GM19455 (cell line): ENCODE measurements around the gene ZC3H6.
"Not testable (repeated sequence)": the region's sequence is repeated elsewhere in the genome, so short reads cannot be mapped to it uniquely, and the experiment has no call there.

ENCODE experiments used
- ATAC-seq: cut with Tn5 transposase; IDR thresholded peaks from one replicate; pipeline ENCODE4 v1.9.1; 2021; ENCODE audit not compliant: unreplicated experiment

Gene ZC3H6

GRCh38 chr2:112277596-112278220 is 2.3 kb downstream of the ZC3H6 start:
- no peak for ATAC-seq

GRCh38 chr2:112282066-112282465 is 6.7 kb downstream of the ZC3H6 start:
- ATAC-seq, result not testable (repeated sequence)

GRCh38 chr2:112283535-112283934 is 8.1 kb downstream of the ZC3H6 start:
- not testable (repeated sequence) for ATAC-seq

- ATAC-seq, result no peak
Measured at GRCh38 chr2:112290088-112290487, 14.7 kb downstream of the ZC3H6 start.

GRCh38 chr2:112290648-112291047 is 15.3 kb downstream of the ZC3H6 start:
- ATAC-seq, result no peak

- ATAC-seq, result no peak
Measured at GRCh38 chr2:112293636-112294401, 18.4 kb downstream of the ZC3H6 start.

- ATAC-seq, result no peak
Measured at GRCh38 chr2:112295407-112296078, 20.1 kb downstream of the ZC3H6 start.

GRCh38 chr2:112296407-112296806 is 21.0 kb downstream of the ZC3H6 start:
- ATAC-seq, result no peak

GRCh38 chr2:112301171-112301584 is 25.8 kb downstream of the ZC3H6 start:
- no peak for ATAC-seq

- ATAC-seq, result no peak
Measured at GRCh38 chr2:112301973-112302372, 26.6 kb downstream of the ZC3H6 start.

GRCh38 chr2:112304298-112304941 is 29.0 kb downstream of the ZC3H6 start:
- ATAC-seq, result no peak

GRCh38 chr2:112305132-112305531 is 29.7 kb downstream of the ZC3H6 start:
- no peak for ATAC-seq

GRCh38 chr2:112310906-112311305 is 35.5 kb downstream of the ZC3H6 start:
- ATAC-seq, result no peak

- ATAC-seq, result no peak
Measured at GRCh38 chr2:112311932-112312331, 36.5 kb downstream of the ZC3H6 start.

- no peak for ATAC-seq
Measured at GRCh38 chr2:112312821-112313220, 37.4 kb downstream of the ZC3H6 start.

GRCh38 chr2:112314856-112315255 is 39.5 kb downstream of the ZC3H6 start:
- ATAC-seq, result no peak

GRCh38 chr2:112317303-112318158 is 42.1 kb downstream of the ZC3H6 start:
- no peak for ATAC-seq

GRCh38 chr2:112318515-112318914 is 43.1 kb downstream of the ZC3H6 start:
- ATAC-seq, result no peak

GRCh38 chr2:112321375-112322320 is 46.3 kb downstream of the ZC3H6 start:
- ATAC-seq, result no peak
